WTC11 (cell line): ENCODE data around the gene GAB1.

Experiments
- CTCF ChIP-seq: fragments of 200-600 bp; IDR thresholded peaks from 2 replicates; pipeline ENCODE4 v1.8.0; 2022; ENCODE audit warnings: antibody characterized with exemption
- FOXK1 ChIP-seq: sonication (generic); formaldehyde crosslinking; IDR thresholded peaks from 2 replicates; pipeline ENCODE4 v1.8.0; 2022; ENCODE audit warnings: mild to moderate bottlenecking, moderate library complexity, missing genetic modification reagents
- JUN ChIP-seq: sonication (generic); formaldehyde crosslinking; IDR thresholded peaks from 2 replicates; pipeline ENCODE4 v1.8.0; 2023; ENCODE audit warnings: mild to moderate bottlenecking, missing genetic modification reagents
- MAX ChIP-seq: sonication (generic); formaldehyde crosslinking; IDR thresholded peaks from 2 replicates; pipeline ENCODE4 v1.8.0; 2022; ENCODE audit warnings: mild to moderate bottlenecking, missing genetic modification reagents
- MLX ChIP-seq: sonication (generic); formaldehyde crosslinking; IDR thresholded peaks from 2 replicates; pipeline ENCODE4 v1.8.1; 2023; ENCODE audit warnings: mild to moderate bottlenecking, missing genetic modification reagents, moderate library complexity
- NFATC4 ChIP-seq: fragments of 250-450 bp; sonication (Bioruptor Pico); IDR thresholded peaks from 2 replicates; pipeline ENCODE4 v1.9.0; 2021; ENCODE audit warnings: mild to moderate bottlenecking
- OVOL2 ChIP-seq: fragments of 250-450 bp; sonication (Bioruptor Pico); IDR thresholded peaks from 2 replicates; pipeline ENCODE4 v1.9.0; 2021; ENCODE audit warnings: mild to moderate bottlenecking, borderline replicate concordance
- PREB ChIP-seq: sonication (generic); formaldehyde crosslinking; IDR thresholded peaks from 2 replicates; pipeline ENCODE4 v1.8.1; 2022; ENCODE audit warnings: mild to moderate bottlenecking, missing genetic modification reagents, moderate library complexity, borderline replicate concordance
- PRRX2 ChIP-seq: fragments of 250-450 bp; sonication (Bioruptor Pico); IDR thresholded peaks from 2 replicates; pipeline ENCODE4 v1.8.0; 2021; ENCODE audit warnings: mild to moderate bottlenecking
- ZBTB21 ChIP-seq: sonication (generic); formaldehyde crosslinking; IDR thresholded peaks from 2 replicates; pipeline ENCODE4 v1.8.1; 2023; ENCODE audit warnings: mild to moderate bottlenecking, missing genetic modification reagents, borderline replicate concordance
- ZNF232 ChIP-seq: sonication (generic); formaldehyde crosslinking; IDR thresholded peaks from 2 replicates; pipeline ENCODE4 v1.8.0; 2022; ENCODE audit warnings: mild to moderate bottlenecking, missing genetic modification reagents

GRCh38 chr4:143488687-143489086, 152.0 kb downstream of the GAB1 start:
- TF ChIP-seq CTCF = no peak
- TF ChIP-seq NFATC4 (CRISPR knock-in tag) = no peak
- TF ChIP-seq ZNF232 (CRISPR knock-in tag) = no peak
- TF ChIP-seq MAX (CRISPR knock-in tag) = no peak
- no peak for TF ChIP-seq MLX (CRISPR knock-in tag)
- no peak for TF ChIP-seq PREB (CRISPR knock-in tag)
- no peak for TF ChIP-seq JUN (CRISPR knock-in tag)
- TF ChIP-seq FOXK1 (CRISPR knock-in tag) = no peak
- TF ChIP-seq ZBTB21 (CRISPR knock-in tag) = no peak
- no peak for TF ChIP-seq OVOL2 (CRISPR knock-in tag)
- TF ChIP-seq PRRX2 (CRISPR knock-in tag) = no peak
